SU-DHL-6 (cell line): Measurements from ENCODE around the gene UTS2B.

Source experiments
- H2AFZ ChIP-seq: fragments of 200-600 bp; sonication (generic); 2 replicates; pipeline ENCODE4 v1.6.1; 2014; ENCODE audit warnings: low read depth, mild to moderate bottlenecking, moderate library complexity, mixed read lengths, antibody characterized with exemption, low read length; ENCODE audit not compliant: severe bottlenecking
- H3F3A ChIP-seq: fragments of 200-600 bp; shearing (Covaris generic); 2 replicates; pipeline ENCODE4 v1.6.0; 2016; ENCODE audit warnings: antibody characterized with exemption, mild to moderate bottlenecking; ENCODE audit not compliant: insufficient read depth
- H3K27ac ChIP-seq: fragments of 200-600 bp; sonication (generic); 2 replicates; pipeline ENCODE4 v1.5.1; 2016; ENCODE audit warnings: low read depth, mild to moderate bottlenecking, low read length, moderate library complexity, mixed read lengths
- H3K27me3 ChIP-seq: fragments of 200-600 bp; sonication (generic), shearing (Covaris generic); 2 replicates; pipeline ENCODE4 v1.6.0; 2014; ENCODE audit warnings: mild to moderate bottlenecking, low read length
- H3K36me3 ChIP-seq: fragments of 200-600 bp; sonication (generic); 2 replicates; pipeline ENCODE4 v1.6.1; 2014; ENCODE audit warnings: mild to moderate bottlenecking, low read length, mixed read lengths
- H3K4me2 ChIP-seq: fragments of 300-600, 200-600 bp; shearing (Covaris generic), sonication (generic); 2 replicates; pipeline ENCODE4 v1.6.0; 2014; ENCODE audit warnings: low read length, low read depth, mild to moderate bottlenecking; ENCODE audit not compliant: poor library complexity, severe bottlenecking
- H3K4me3 ChIP-seq: fragments of 200-600 bp; sonication (generic); 2 replicates; pipeline ENCODE4 v1.5.1; 2014; ENCODE audit warnings: antibody characterized with exemption, low read length, mild to moderate bottlenecking, mixed read lengths; ENCODE audit not compliant: insufficient read depth, poor library complexity, severe bottlenecking
- H3K79me2 ChIP-seq: fragments of 200-600 bp; sonication (generic); 2 replicates; pipeline ENCODE4 v1.6.1; 2014; ENCODE audit warnings: mild to moderate bottlenecking, low read length, moderate library complexity; ENCODE audit not compliant: insufficient read depth
- H3K9ac ChIP-seq: fragments of 200-600 bp; sonication (generic); 2 replicates; pipeline ENCODE4 v1.7.0; 2014; ENCODE audit warnings: mild to moderate bottlenecking, low read length
- H3K9me2 ChIP-seq: fragments of 200-600 bp; sonication (generic); replicated peaks from 2 replicates; pipeline ENCODE4 v1.6.1; 2014; ENCODE audit warnings: low read length; ENCODE audit not compliant: insufficient read depth
- H3K9me3 ChIP-seq: fragments of 200-600 bp; sonication (generic); 2 replicates; pipeline ENCODE4 v1.6.1; 2014; ENCODE audit warnings: low read length, mixed read lengths; ENCODE audit not compliant: insufficient read depth
- H4K20me1 ChIP-seq: fragments of 200-600 bp; sonication (generic); 2 replicates; pipeline ENCODE4 v1.6.1; 2014; ENCODE audit warnings: low read depth, mild to moderate bottlenecking, antibody characterized with exemption, low read length, moderate library complexity, mixed read lengths
- EZH2phosphoT487 ChIP-seq: fragments of 200-600 bp; sonication (generic), shearing (Covaris generic); conservative IDR thresholded peaks from 2 replicates; pipeline ENCODE4 v1.6.1; 2018; ENCODE audit warnings: mild to moderate bottlenecking, antibody characterized with exemption, low read length, moderate library complexity, mixed read lengths
- TF ChIP-seq, protein P1 (sequence below): fragments of 200-600 bp; sonication (generic); IDR thresholded peaks from one replicate; pipeline ENCODE4 v1.5.1; 2017; ENCODE audit warnings: antibody characterized with exemption, mild to moderate bottlenecking, low read length, moderate library complexity; ENCODE audit not compliant: insufficient read depth, poor library complexity, severe bottlenecking

The UTS2B gene

DNA sequence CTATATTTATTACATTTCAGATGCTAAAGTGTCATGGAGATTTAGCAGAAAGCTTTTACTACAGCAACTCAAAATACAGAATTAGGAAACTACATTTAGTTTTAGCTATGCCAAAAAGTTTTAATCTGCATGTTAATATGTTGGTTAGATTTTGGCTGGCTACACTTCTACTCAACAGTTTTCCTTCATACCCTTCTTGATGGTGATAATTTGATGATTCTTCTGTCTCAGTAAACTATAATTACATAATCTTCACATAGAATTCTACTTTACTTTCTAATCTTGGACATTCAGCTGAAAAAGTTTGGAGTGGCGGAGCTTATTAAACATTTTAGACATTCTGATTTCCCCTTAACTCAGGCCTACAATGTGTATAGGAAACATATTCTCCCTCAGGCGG, 10.0 kb upstream of the UTS2B start:
- no peak for TF ChIP-seq EZH2phosphoT487
- TF ChIP-seq, protein P1, sequence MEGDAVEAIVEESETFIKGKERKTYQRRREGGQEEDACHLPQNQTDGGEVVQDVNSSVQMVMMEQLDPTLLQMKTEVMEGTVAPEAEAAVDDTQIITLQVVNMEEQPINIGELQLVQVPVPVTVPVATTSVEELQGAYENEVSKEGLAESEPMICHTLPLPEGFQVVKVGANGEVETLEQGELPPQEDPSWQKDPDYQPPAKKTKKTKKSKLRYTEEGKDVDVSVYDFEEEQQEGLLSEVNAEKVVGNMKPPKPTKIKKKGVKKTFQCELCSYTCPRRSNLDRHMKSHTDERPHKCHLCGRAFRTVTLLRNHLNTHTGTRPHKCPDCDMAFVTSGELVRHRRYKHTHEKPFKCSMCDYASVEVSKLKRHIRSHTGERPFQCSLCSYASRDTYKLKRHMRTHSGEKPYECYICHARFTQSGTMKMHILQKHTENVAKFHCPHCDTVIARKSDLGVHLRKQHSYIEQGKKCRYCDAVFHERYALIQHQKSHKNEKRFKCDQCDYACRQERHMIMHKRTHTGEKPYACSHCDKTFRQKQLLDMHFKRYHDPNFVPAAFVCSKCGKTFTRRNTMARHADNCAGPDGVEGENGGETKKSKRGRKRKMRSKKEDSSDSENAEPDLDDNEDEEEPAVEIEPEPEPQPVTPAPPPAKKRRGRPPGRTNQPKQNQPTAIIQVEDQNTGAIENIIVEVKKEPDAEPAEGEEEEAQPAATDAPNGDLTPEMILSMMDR: no peak
- Histone ChIP-seq H3F3A (no peaks in the 10 kb centered on the region), H2AFZ (no peak overlapping the region), H3K27me3 (no peaks in the 10 kb centered on the region), H3K4me3 (no peak overlapping the region), H3K79me2 (no peaks in the 10 kb centered on the region), H4K20me1 (no peaks in the 10 kb centered on the region), H3K36me3 (no peaks in the 10 kb centered on the region), H3K9me3 (no peaks in the 10 kb centered on the region), H3K4me2 (no peak overlapping the region), H3K9me2 (no peaks in the 10 kb centered on the region), H3K9ac (no peak overlapping the region), H3K27ac (no peak overlapping the region)

- no peaks in the 10 kb centered on the region for H3K9me2 ChIP-seq
- H3K27me3 ChIP-seq: no peaks in the 10 kb centered on the region
- TF ChIP-seq, protein P1: no peak
- TF ChIP-seq EZH2phosphoT487: no peak
- H2AFZ ChIP-seq: no peak overlapping the region
- H3K9ac ChIP-seq: no peak overlapping the region
- H3K9me3 ChIP-seq: no peaks in the 10 kb centered on the region
- H3K36me3 ChIP-seq: no peaks in the 10 kb centered on the region
- H3F3A ChIP-seq: no peaks in the 10 kb centered on the region
- no peak overlapping the region for H3K4me2 ChIP-seq
- H3K4me3 ChIP-seq: no peak overlapping the region
- no peaks in the 10 kb centered on the region for H3K79me2 ChIP-seq
- no peak overlapping the region for H3K27ac ChIP-seq
- H4K20me1 ChIP-seq: no peaks in the 10 kb centered on the region
Measured at GRCh38 chr3:191339316-191339917, 9.1 kb upstream of the UTS2B start.

GRCh38 chr3:191338177-191338488, 7.8 kb upstream of the UTS2B start:
- Histone ChIP-seq H3F3A (no peaks in the 10 kb centered on the region), H3K79me2 (no peaks in the 10 kb centered on the region), H3K4me3 (no peak overlapping the region), H3K9me3 (no peaks in the 10 kb centered on the region), H3K9ac (no peak overlapping the region), H3K36me3 (no peaks in the 10 kb centered on the region), H3K9me2 (no peaks in the 10 kb centered on the region), H3K4me2 (no peak overlapping the region), H3K27me3 (no peaks in the 10 kb centered on the region), H2AFZ (no peak overlapping the region), H4K20me1 (no peaks in the 10 kb centered on the region), H3K27ac (no peak overlapping the region)
- no peak for TF ChIP-seq EZH2phosphoT487
- TF ChIP-seq, protein P1: no peak

DNA sequence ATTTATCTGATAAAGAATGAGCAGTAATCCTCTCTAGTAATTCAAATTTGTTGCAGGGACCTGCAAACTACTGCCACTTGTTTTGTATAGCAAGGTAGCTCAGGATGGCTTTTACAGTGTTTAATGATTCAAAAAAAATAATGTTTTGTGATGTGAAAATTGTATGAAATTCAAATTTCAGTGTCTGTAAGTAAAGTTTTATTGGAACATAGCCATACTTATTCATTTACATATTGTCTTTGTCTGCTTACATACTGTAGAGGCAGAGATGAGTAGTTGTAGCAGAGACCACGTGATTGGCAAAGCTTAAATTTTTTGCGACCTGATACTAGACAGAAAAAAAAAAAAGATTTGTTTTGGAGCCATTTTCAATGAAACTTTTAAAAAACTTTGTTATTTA, 6.5 kb upstream of the UTS2B start:
- H3K79me2 ChIP-seq: no peaks in the 10 kb centered on the region
- TF ChIP-seq EZH2phosphoT487: no peak
- TF ChIP-seq, protein P1: no peak
- H3K36me3 ChIP-seq: no peaks in the 10 kb centered on the region
- H3K9me3 ChIP-seq: no peaks in the 10 kb centered on the region
- H3K27me3 ChIP-seq: no peaks in the 10 kb centered on the region
- no peak overlapping the region for H3K4me2 ChIP-seq
- H3K9ac ChIP-seq: no peak overlapping the region
- no peak overlapping the region for H3K4me3 ChIP-seq
- H3F3A ChIP-seq: no peaks in the 10 kb centered on the region
- no peak overlapping the region for H2AFZ ChIP-seq
- no peaks in the 10 kb centered on the region for H3K9me2 ChIP-seq
- no peak overlapping the region for H3K27ac ChIP-seq
- no peaks in the 10 kb centered on the region for H4K20me1 ChIP-seq
